Erythroblast (primary cell): ENCODE results near the gene RPL35.
A peak's percentile ranks its signal among the peaks of the same experiment; 100 is the strongest.

Experiments used
- DNase-seq, 2 experiments: peaks; one replicate each; lab custom pipeline; 2025; lab: John Stamatoyannopoulos, UW
- GATA1 ChIP-seq: IDR thresholded peaks from 2 replicates; pipeline ENCODE4 v1.6.1; 2011; ENCODE audit warnings: low read depth, mild to moderate bottlenecking, control low read depth, low read length, moderate library complexity
- POLR2A ChIP-seq: IDR thresholded peaks from 2 replicates; pipeline ENCODE4 v1.6.1; 2011; ENCODE audit warnings: mild to moderate bottlenecking, low read length

RPL35 gene

DNA sequence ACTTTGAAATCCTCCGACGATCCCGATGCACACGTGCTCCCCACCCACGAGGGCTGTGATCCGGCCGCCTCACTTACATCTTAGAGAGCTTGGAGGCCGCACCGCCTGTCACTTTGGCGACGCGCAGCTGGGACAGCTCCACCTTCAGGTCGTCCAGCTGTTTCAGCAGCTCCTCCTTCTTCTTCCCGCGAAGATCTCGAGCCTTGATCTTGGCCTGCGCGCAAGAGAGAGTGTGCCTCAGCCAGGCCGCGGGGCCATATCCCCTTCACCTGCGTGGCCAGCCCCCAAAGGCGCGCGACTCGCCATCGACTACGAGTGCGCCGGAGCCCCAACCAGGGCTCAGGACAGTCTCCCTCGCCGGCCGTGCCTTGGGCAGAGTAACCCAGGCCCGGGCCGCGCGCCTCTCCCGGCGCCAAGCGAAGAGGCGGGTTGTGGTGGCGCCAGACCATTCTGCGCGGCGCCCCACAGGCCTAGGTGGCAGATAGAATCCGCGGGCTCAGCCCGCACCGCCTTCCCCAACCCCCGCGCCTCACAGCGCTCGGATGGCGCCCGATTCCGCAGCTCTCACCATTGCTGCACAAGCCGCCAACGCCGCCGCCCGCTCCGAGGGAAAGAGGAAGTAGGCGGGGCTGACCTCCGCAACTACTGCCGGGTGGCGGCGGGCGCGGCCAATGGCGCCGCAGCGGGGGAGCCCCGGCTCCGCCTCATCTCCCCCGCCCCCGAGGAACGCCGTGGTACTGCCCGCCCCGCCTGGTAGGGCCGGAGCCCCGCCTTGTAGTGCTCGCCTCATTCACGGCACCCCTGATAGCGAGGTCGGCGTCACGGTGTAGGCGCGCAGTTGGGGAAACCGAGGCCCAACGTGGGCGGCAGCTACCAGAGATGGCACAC, at the start of gene RPL35, which contains the start of gene ARPC5L:
TSS of gene RPL35 (minus strand) at position 616 of the 888 bp plus-strand sequence. CDS start at position 571, 45 bp downstream.
TSS of gene ARPC5L (plus strand) at position 789 of the 888 bp plus-strand sequence. CDS start 7,161 bp downstream, outside the sequence.
- TF ChIP-seq GATA1, result peak; percentile 49
- peak; percentile 91 for TF ChIP-seq POLR2A
- peak; percentile 97 to 98 for DNase-seq

GRCh38 chr9:124908098-124908497, 46.3 kb upstream of the RPL35 start:
- DNase-seq, result no peak
- no peak for TF ChIP-seq POLR2A
- no peak for TF ChIP-seq GATA1

DNA sequence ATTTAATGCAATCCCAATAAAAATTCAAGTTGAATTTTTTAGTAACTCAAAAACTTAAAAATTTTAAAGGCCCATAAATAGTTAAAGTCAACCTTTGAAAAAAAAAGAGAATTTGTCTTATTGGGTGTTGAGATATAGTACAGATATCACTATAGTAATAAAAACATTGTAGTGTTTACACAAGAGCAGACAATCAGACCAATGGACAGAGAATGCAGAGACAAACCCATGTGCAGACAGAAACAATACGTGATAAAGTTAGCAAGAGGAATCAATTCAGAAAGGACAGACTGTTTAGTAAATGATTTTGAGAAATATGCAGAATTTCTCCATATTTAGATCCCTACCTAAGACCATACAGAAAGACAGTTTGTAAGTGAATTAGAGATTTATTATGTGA, 45.2 kb upstream of the RPL35 start:
- TF ChIP-seq GATA1 (no peak), POLR2A (no peak)
- DNase-seq, result no peak

DNA sequence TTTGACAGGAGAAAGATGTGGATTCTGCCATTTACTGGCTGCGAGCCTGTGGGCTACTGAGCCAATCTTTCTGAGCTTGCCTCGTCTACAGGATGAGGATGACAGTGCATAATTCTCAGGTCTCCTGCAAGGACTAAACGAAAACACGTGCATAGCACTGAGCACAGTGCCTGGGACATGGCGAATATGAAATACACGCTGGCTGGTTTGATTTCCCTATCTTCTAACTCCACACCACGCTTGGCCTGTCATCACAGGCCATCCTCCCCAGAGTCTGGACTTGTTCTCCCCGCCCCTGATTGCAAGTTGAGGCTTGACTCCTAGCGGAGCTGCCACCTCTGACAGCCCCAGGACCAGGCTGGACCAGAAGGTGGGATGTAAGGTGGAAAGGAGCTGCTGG, 38.1 kb upstream of the RPL35 start:
- DNase-seq, result no peak
- TF ChIP-seq GATA1, result no peak
- TF ChIP-seq POLR2A, result no peak

GRCh38 chr9:124897570-124898460, 36.1 kb upstream of the RPL35 start:
- no peak for DNase-seq
- no peak for TF ChIP-seq GATA1
- no peak for TF ChIP-seq POLR2A

DNA sequence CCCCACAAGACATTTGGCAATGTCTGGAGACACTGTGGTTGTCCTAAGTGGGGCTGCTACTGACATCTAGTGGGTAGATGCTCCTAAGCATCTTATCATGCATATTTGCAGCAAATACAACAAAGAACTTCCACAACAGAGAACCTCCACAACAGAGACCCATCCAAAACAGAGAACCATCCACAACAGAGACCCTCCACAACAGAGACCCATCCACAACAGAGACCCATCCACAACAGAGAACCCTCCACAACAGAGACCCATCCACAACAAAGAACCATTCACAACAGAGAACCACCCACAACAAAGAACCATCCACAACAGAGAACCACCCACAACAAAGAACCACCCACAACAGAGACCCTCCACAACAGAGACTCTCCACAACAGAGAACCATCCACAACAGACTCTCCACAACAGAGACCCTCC, 33.0 kb upstream of the RPL35 start:
- DNase-seq, result peak; percentile 48 to 57

DNA sequence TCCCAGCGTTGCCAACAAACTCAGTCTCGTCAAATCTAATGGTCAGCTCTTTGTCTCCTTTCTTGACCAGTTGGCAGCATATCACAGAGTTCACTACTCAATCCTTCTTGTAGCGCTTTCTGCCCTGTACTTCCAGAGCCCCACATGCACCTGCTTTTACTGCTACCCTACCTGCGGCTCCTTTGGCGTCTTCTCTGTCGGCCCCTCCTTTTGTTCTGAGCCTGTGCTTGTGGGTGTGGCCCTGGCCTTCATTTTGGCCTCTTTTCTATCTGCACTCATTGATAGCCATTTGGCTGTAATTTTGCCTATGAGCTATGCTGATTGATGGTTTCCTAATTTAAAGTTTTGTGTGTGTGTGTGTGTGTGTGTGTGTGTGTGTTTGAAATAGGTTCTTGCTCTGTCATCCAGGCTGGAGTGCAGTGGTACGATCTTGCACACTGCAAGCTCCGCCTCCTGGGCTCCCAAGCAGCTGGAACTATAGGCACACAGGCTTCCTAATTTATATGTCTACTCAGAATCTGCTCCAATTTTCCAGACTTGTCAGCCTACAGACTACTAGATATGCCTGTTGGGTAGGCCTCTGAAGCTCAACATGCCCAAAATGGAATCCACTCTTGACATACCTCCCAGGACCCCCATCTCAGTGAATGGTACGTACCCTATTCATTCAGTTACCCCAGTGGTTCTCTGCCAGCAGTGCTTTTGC, 32.4 kb upstream of the RPL35 start:
- TF ChIP-seq POLR2A, result no peak
- no peak for TF ChIP-seq GATA1

More for the DNA sequence above, 33.0 kb upstream of the RPL35 start:
- TF ChIP-seq POLR2A (no peak), GATA1 (no peak)

DNA sequence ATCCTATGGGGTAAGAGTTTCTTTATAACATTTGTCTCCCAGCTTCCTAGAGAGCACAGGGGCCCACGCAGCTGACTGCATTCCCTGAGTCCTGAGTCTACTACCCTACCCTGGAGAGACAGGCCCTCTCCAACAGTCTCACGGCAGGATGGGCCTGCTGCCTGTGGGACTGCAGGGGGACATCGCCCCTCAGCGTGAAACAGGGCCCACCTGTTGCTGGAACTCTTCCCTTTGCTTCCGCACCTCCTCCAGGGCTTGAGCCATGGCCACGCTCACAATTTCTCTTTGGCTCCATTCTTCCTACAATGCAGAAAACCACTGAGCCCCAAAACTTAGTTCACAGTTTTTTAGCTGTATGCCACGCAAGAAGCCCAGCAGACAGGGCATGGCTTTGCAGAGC, 28.4 kb upstream of the RPL35 start:
- no peak for DNase-seq
- no peak for TF ChIP-seq GATA1
- TF ChIP-seq POLR2A, result no peak

More for the DNA sequence above, 32.4 kb upstream of the RPL35 start:
- no peak for DNase-seq

DNA sequence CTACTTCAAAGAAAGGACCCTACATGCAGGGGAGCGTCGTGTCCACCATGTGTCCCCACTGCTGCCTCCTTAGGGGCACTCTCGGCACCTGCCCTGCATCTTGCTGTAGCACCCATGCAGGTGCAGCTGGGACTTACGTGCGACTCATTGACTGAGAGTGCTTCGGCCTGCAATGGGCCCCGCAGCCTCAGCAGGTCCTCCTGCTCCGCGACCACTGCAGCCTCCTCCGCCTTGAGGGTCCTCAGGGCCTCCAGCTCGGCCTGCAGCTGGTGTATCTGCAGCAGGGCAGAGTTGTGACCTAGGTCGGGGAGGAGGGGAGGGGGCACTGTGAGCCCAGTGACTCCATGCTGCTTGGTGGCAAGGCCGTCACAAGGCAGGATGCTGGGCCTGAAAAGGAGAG, 27.2 kb upstream of the RPL35 start:
- TF ChIP-seq POLR2A (no peak), GATA1 (no peak)
- no peak for DNase-seq

GRCh38 chr9:124887832-124888231, 26.1 kb upstream of the RPL35 start:
- TF ChIP-seq POLR2A (no peak), GATA1 (no peak)
- DNase-seq, result no peak

DNA sequence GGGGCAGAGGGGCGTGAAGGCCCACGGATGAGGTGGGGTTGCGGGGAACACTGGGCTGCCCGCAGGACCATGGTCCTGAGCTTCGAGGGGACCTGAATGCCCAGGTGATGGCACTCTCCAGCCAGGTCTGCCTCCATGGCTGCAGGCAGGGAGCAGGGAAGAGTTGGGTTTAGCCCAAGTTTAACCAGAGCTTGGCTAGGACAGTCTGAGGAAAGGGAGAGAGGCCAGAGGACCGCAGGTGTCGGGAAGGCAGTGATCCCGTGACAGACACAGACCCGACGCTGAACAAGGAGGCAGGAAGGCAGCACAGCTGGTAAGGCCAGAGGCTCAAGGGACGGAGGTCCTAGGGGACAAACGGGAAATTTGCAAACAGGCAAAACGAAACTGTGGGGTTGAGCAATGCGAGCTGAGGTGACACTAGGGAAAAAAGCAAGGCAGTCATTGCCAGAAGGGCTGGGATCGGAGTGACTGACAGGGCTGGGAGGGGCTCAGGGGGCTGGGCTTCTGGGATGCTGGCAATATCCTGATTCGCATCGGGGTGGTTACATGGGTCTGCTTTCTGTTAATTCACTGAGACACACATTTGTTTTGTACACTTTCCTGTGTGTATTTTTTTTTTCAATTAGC, 25.2 kb upstream of the RPL35 start:
- TF ChIP-seq GATA1, result no peak
- TF ChIP-seq POLR2A, result no peak
- no peak for DNase-seq

GRCh38 chr9:124886461-124886860, 24.7 kb upstream of the RPL35 start:
- DNase-seq, result no peak
- no peak for TF ChIP-seq GATA1
- TF ChIP-seq POLR2A, result no peak
